Large intestine (tissue), 3 donors: Measurements from ENCODE around the gene EIF2S3. TPM values are rescaled to one million over a fixed set of nuclear protein-coding genes. Genes with fewer than 3 reads are reported as not detected.
A peak's percentile ranks its signal among the peaks of the same experiment; 100 is the strongest.

Source experiments
- DNase-seq, 2 donors: peaks; one replicate each; pipeline versions ENCODE4 v3.0.0 to v3.0.0-alpha.2; 2013
- H3K27ac ChIP-seq: one replicate; pipeline ENCODE4 v1.5.1; 2013; ENCODE audit warnings: low read length
- H3K27me3 ChIP-seq: 2 replicates; pipeline ENCODE4 v1.6.1; 2013; ENCODE audit warnings: low read length; ENCODE audit not compliant: control insufficient read depth, insufficient read depth
- H3K36me3 ChIP-seq: 2 replicates; pipeline ENCODE4 v1.6.1; 2013; ENCODE audit warnings: low read length; ENCODE audit not compliant: control insufficient read depth, insufficient read depth
- H3K4me1 ChIP-seq: one replicate; pipeline ENCODE4 v1.6.1; 2013; ENCODE audit warnings: low read length; ENCODE audit not compliant: control insufficient read depth, insufficient read depth
- H3K4me3 ChIP-seq: one replicate; pipeline ENCODE4 v1.5.1; 2013; ENCODE audit warnings: low read length
- H3K9me3 ChIP-seq: one replicate; pipeline ENCODE4 v1.6.1; 2013; ENCODE audit warnings: mild to moderate bottlenecking, low read depth, low read length, moderate library complexity; ENCODE audit not compliant: control insufficient read depth
- WGBS: methylation state at CpG from one replicate; pipeline ENCODE4 v1.1.5; 2013; ENCODE audit warnings: low lambda C conversion rate; ENCODE audit not compliant: insufficient coverage; 5-methylcytosine and 5-hydroxymethylcytosine counted together
- polyA plus RNA-seq: library from polyadenylated mRNA; unstranded; fragments of 120-200 nt; gene quantifications from one replicate; pipeline ENCODE4 v1.2.1, GENCODE V29; 2013

Gene EIF2S3
- polyA plus RNA-seq, 1 donor: 235 TPM

DNA sequence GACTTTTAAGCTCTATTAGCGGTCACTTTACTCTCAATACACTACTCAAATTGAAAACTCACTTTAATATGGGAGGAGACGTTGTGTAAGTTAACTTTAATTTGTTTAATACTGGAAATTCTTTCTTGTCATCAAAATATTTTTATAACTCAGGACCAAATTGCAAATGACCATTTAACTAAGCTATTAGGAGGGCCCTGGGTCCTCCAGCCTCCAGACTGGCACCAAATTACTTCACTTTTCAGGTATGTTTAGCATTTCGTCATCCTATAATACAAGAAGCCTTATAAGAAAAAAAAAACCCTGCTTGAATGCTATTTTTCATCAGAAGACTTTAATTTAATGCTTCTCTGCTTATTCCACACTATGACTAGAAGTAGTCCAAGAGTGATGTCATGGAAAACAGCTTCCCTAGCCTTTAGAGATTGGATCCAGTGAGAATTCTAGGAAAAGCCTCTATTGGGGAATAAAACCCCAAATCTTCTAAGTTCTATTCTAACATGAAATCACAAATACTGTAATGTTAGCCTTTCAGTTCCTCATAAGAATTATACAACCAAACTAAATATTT, 34.4 kb upstream of the EIF2S3 start:
- no peak overlapping the region for H3K27ac ChIP-seq

DNA sequence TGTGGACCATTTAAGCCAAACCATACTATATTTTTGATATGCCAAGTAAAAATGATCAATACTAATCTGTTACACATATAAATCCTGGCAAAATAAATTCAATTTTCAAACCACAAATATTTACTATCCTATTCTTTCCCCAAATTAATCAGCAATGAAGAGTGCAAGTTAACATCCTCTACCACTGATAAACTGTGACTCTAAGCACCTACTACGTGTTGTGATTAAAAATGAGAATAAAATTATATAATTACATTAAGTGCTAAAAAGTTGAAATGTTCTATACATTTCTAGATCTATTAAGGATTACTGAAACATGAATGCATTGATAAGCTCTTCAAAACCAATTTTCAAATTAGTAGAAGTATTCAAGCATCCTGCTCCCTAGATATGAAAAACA, 31.2 kb upstream of the EIF2S3 start:
- Histone ChIP-seq H3K27ac (peak overlapping the region; percentile 85), H3K27me3 (no peaks in the 10 kb centered on the region), H3K9me3 (no peaks in the 10 kb centered on the region), H3K4me1 (no peaks in the 10 kb centered on the region), H3K4me3 (peak overlapping the region; percentile 78), H3K36me3 (no peaks in the 10 kb centered on the region)
- no peak for DNase-seq
- WGBS: no CpG with 5 or more reads among the region's 1 CpG

More for the DNA sequence above, 34.4 kb upstream of the EIF2S3 start:
- Histone ChIP-seq H3K4me1 (no peaks in the 10 kb centered on the region), H3K27me3 (no peaks in the 10 kb centered on the region), H3K4me3 (no peak overlapping the region), H3K36me3 (peaks cover 2% of the 10 kb centered on the region), H3K9me3 (no peaks in the 10 kb centered on the region)
- WGBS: no CpG with 5 or more reads among the region's 3 CpGs
- no peak for DNase-seq

DNA sequence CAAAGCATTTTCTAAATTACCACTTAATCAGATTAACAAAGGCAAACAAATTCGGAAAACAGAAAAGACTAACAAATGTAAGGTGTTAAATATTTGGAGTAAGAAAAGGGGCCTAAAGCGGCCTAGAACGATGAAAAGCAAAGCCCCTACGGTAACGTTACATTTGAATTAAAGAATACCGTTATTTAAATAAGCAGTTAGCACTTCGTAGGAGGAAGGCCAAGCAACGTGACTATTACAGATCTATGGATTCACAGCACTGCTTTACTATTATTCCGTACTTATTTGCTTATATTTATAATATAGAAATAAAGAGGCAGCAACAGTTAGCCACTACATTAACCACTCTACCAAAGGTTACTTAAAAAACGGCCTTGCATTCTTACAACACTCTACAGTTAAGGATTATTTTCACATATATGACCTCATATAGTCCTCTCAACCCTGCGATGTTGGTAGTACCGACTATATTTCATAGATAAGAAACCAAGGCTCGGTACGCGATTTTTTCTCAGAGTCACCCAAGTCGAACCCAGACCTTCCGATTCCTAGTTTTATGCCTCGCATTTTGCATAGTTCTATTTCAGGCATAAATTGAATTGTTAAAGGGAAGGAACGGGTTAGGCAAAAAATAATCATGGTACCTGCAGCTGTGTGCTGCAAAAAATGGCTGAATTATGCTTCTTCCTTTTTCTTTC, 30.6 kb upstream of the EIF2S3 start:
- Histone ChIP-seq H3K4me3 (peak overlapping the region; percentile 78), H3K27ac (peak overlapping the region; percentile 85), H3K36me3 (no peaks in the 10 kb centered on the region), H3K9me3 (no peaks in the 10 kb centered on the region), H3K4me1 (no peaks in the 10 kb centered on the region), H3K27me3 (no peaks in the 10 kb centered on the region)
- DNase-seq: peak in 1 of 2 donors; percentile 44
- 4% methylated on average over 4 of the region's 19 CpGs for WGBS

DNA sequence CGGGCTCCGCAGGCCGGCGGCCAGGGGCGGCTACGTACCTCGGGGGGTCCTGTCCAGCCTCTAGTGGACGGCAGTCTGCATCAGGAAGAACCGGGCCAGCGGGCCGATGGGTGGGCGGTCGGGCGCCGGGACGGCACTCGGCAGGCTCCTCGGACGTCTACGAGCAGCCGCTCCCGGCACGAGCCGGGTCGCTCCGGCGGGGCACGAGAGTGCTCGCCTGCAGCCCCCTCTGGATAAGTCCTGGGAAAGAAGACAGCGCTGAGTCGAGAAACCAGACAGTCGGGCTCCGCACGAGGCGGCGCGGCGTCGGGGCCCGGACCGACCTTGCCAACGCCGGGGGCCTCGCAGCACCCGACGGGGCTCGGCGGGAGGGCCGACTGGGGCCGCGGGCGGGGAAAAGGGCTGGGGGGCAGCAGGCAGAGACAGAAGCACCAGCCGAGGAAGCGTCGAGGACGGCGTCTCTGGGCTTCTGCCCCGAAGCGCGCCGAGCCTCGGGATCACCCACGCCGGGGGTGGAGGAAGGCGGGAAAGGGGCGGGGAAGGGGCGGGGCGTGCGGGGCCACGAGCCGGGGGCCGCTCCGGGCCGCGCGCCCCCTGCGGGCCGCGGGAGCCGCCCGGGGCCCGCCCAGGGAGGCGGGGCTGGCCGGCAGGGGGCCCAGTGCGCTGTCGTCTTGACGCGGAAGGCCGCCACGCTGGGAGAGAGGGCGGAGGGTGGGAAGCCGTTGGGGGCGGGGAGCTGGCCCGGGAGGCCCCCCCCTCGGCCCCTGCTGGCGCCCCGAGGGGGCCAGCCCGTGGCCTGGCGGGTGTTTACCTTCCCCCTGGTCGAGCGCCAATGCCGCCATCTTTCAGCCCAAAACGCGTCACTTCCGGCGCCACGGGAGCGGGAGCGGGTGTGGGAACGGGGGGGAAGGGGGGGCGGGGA, 29.7 kb upstream of the EIF2S3 start:
- H3K36me3 ChIP-seq: no peaks in the 10 kb centered on the region
- peak overlapping the region; percentile 78 for H3K4me3 ChIP-seq
- no peaks in the 10 kb centered on the region for H3K9me3 ChIP-seq
- H3K27ac ChIP-seq: peak overlapping the region; percentile 99
- no peaks in the 10 kb centered on the region for H3K27me3 ChIP-seq
- H3K4me1 ChIP-seq: no peaks in the 10 kb centered on the region
- DNase-seq: peak; percentile 81 to 88
- WGBS: no CpG with 5 or more reads among the region's 111 CpGs

DNA sequence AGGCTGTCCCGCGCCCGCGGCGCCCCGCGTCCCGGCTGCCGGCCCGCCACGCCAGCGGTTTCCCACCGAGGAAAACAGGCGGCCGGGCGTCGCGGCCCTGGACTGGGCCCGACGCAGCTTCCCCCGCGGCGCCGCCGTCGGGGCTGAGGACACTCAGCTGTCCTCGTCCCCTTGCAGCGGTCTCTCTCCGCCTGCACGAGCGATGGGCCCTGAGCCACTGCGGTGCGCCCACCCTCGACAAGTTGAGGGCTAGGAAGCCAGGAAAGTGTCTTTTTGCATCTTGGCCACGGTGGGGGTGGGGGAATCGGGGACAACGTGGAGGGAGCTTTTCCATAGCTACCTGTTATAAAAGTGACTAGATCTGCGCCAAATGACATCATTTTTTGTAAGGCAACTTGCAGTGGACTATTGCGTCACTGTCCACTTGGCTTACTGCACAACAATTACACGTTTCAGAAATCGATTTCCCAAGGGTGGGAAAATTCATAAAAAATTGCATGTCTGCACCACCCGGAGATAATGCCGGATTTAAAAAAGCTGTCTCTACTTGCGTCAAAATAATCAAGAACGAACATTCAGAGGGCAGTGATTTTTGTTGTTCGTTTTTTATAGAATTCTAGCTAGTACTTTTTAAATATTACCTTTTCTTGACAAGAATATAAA, 28.9 kb upstream of the EIF2S3 start:
- no peaks in the 10 kb centered on the region for H3K4me1 ChIP-seq
- peak overlapping the region; percentile 75 for H3K4me3 ChIP-seq
- no peaks in the 10 kb centered on the region for H3K27me3 ChIP-seq
- WGBS: no CpG with 5 or more reads among the region's 46 CpGs
- H3K27ac ChIP-seq: peak overlapping the region; percentile 99
- H3K9me3 ChIP-seq: no peaks in the 10 kb centered on the region
- DNase-seq: peak in 1 of 2 donors; percentile 45
- H3K36me3 ChIP-seq: no peaks in the 10 kb centered on the region

DNA sequence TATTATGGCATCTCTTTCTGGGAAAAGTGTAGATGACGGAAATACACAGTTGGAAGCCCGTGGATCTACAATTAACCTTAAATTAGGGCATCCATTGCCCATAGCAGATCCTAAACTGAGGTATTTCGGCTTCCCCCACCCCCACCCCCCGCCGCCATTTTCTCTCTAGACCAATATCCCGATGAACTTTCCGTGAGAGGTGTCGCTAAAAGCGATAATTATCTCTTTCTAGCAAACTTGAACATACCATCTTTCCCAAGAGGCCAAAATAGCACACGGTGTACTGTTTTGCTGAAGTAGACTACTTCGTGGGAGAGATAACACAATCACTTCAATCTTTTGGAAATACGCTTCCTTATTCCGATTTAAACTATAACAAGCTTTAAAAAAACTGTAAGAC, 28.3 kb upstream of the EIF2S3 start:
- no peaks in the 10 kb centered on the region for H3K27me3 ChIP-seq
- no peaks in the 10 kb centered on the region for H3K9me3 ChIP-seq
- H3K4me3 ChIP-seq: peak overlapping the region; percentile 75
- H3K27ac ChIP-seq: peak overlapping the region; percentile 99
- no peaks in the 10 kb centered on the region for H3K4me1 ChIP-seq
- peak in 1 of 2 donors; percentile 39 for DNase-seq
- WGBS: no CpG with 5 or more reads among the region's 13 CpGs
- no peaks in the 10 kb centered on the region for H3K36me3 ChIP-seq

DNA sequence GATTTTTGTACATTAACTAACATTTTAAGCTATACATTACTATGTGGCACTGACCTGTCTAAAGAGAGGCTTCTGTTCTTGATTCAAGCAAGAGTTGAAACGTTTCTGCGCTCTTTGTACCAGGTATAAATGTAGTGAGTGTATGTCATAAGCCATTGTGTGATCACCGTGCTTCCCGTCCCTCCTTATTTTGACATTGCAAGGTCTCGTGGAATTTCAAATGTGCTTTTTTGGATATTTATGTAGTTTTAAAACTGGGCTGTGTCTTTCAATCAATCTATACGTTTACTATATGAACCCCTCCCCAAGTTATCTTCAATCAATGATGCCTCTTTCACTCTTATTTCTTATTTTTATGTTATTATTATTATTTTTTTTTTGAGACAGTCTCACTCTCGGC, 27.7 kb upstream of the EIF2S3 start, which contains the start of gene KLHL15:
TSS of gene KLHL15 (minus strand) at position 101 of the 400 bp plus-strand sequence. CDS start 20,493 bp downstream, outside the sequence.
- H3K27ac ChIP-seq: peak within 1 kb of the TSS; percentile 99
- peak within 1 kb of the TSS; percentile 75 for H3K4me3 ChIP-seq
- no peaks in the 10 kb centered on the region for H3K27me3 ChIP-seq
- H3K36me3 ChIP-seq: no peaks in the 10 kb centered on the region
- DNase-seq: no peak
- WGBS: no CpG with 5 or more reads among the region's 7 CpGs
- H3K4me1 ChIP-seq: no peaks in the 10 kb centered on the region
- no peaks in the 10 kb centered on the region for H3K9me3 ChIP-seq

DNA sequence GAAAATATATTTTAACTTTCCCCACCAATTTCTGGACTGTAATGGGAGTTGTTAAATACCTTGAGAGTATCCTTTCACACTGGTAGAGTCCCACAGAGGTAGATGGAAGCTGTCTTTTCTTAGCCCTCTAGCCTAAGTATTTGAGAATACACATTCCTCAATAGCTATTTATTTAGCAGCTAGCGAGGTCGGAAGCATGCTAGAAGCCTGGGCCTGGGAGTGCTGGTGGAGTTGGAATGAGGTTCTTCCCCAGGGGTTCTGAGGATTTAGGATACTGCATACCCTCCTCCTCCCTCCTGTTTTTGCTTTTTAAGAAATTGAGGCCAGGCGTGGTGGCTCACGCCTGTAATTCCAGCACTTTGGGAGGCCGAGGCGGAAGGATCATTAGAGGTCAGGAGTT, 26.8 kb upstream of the EIF2S3 start:
- no peaks in the 10 kb centered on the region for H3K36me3 ChIP-seq
- WGBS: no CpG with 5 or more reads among the region's 6 CpGs
- H3K27me3 ChIP-seq: no peaks in the 10 kb centered on the region
- H3K27ac ChIP-seq: no peak overlapping the region
- no peak for DNase-seq
- no peak overlapping the region for H3K4me3 ChIP-seq
- H3K9me3 ChIP-seq: no peaks in the 10 kb centered on the region
- H3K4me1 ChIP-seq: no peaks in the 10 kb centered on the region

DNA sequence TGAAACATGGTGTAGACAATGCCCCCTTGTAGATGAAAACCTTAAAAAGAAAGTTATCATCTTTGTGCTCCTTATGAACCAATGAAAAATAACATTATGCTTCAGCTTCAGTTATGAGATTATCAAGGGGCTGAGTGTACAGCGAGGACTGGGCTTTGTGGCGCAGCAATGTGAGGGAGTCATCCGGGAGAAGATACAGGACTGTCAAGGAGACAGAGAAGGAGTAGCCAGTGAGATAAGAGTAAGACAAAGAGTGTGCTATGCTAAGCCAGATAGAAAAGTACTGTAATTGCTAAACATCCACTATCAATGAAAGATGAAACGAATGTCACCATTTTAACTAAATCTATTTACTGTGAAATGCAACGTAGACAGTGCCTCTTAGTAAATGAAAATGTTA, 24.2 kb upstream of the EIF2S3 start:
- H3K4me3 ChIP-seq: no peak overlapping the region
- no peaks in the 10 kb centered on the region for H3K36me3 ChIP-seq
- no peak overlapping the region for H3K27ac ChIP-seq
- no peak for DNase-seq
- no peaks in the 10 kb centered on the region for H3K27me3 ChIP-seq
- no peaks in the 10 kb centered on the region for H3K9me3 ChIP-seq
- no CpG with 5 or more reads among the region's 5 CpGs for WGBS
- no peaks in the 10 kb centered on the region for H3K4me1 ChIP-seq

DNA sequence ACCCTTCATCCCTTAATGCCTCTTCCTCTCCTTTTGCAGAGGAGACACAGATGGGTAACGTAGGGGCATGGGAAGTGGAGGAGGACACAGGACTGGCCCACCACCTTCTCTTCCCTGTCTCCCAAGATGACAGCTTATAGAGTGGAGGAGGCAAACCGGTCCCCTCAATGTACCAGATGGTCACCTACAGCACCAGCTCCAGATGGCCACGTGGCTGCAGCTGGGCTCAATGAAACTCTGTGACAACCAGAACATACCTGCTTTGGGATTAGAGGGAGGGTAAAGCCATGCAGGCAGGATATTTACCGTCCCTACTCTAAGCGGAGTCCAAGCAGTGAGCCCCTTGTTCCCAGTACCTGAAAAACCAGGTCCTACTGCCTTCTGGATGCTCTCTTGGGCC, 20.3 kb upstream of the EIF2S3 start:
- no peaks in the 10 kb centered on the region for H3K9me3 ChIP-seq
- no peaks in the 10 kb centered on the region for H3K36me3 ChIP-seq
- no peak overlapping the region for H3K27ac ChIP-seq
- H3K4me3 ChIP-seq: no peak overlapping the region
- no peaks in the 10 kb centered on the region for H3K4me1 ChIP-seq
- WGBS: no CpG with 5 or more reads among the region's 5 CpGs
- DNase-seq: no peak
- H3K27me3 ChIP-seq: no peaks in the 10 kb centered on the region
